A549 (cell line): ENCODE results near the gene NFKBIE.

Experiments used
- SMC3 ChIP-seq: fragments of >200 bp; sonication (Bioruptor Twin); formaldehyde crosslinking; IDR thresholded peaks from 3 replicates; pipeline ENCODE4 v1.6.1; 2018; ENCODE audit warnings: inconsistent platforms
- TF ChIP-seq, protein P1 (sequence below): IDR thresholded peaks from 2 replicates; pipeline ENCODE4 v1.6.1; 2012
- TF ChIP-seq, protein P2 (sequence below): fragments of 250-450 bp; sonication (Bioruptor Pico); IDR thresholded peaks from 2 replicates; pipeline ENCODE4 v1.5.0; 2021; ENCODE audit warnings: mild to moderate bottlenecking, moderate library complexity, borderline replicate concordance

DNA sequence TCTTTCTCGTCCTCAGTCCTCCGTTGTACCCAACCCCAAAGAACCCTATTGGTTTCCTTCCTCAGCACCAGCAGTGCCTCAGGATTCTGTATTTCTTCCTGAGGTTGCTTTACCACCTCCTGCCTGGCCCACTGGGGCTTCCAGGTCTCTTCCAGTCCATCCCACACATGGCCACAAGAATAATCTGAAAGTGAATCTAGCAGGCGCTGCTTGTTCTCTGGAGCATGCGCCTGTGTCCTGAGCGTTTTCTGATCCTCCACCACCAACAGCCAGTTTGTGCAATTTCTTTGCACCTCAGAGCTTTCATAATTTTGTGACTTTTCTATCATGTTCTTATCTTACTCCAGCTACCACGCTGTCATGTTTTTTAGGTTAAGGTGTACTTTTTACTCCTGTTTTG is 30.1 kb downstream of the NFKBIE start:
- no peak for TF ChIP-seq SMC3
- TF ChIP-seq, protein P1, sequence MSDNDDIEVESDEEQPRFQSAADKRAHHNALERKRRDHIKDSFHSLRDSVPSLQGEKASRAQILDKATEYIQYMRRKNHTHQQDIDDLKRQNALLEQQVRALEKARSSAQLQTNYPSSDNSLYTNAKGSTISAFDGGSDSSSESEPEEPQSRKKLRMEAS = no peak
- TF ChIP-seq, protein P2, sequence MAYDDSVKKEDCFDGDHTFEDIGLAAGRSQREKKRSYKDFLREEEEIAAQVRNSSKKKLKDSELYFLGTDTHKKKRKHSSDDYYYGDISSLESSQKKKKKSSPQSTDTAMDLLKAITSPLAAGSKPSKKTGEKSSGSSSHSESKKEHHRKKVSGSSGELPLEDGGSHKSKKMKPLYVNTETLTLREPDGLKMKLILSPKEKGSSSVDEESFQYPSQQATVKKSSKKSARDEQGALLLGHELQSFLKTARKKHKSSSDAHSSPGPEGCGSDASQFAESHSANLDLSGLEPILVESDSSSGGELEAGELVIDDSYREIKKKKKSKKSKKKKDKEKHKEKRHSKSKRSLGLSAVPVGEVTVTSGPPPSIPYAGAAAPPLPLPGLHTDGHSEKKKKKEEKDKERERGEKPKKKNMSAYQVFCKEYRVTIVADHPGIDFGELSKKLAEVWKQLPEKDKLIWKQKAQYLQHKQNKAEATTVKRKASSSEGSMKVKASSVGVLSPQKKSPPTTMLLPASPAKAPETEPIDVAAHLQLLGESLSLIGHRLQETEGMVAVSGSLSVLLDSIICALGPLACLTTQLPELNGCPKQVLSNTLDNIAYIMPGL = no peak
